Measurements from ENCODE around the gene DENND10.
"Not testable (repeated sequence)": the region's sequence is repeated elsewhere in the genome, so short reads cannot be mapped to it uniquely, and the experiment has no call there.

Gene DENND10

GRCh38 chr10:119100434-119101238, 3.3 kb upstream of the DENND10 start:
- no peak for DNase-seq

- peak; percentile 28 for DNase-seq
Measured at GRCh38 chr10:119101366-119102098, 2.4 kb upstream of the DENND10 start.

- DNase-seq, result no peak
Measured at GRCh38 chr10:119103241-119103902, 541 bp upstream of the DENND10 start.

GRCh38 chr10:119104654-119105015, 722 bp downstream of the DENND10 start:
- no peak for DNase-seq

- no peak for DNase-seq
Measured at GRCh38 chr10:119105155-119105554, 1.2 kb downstream of the DENND10 start.

- not testable (repeated sequence) for DNase-seq
Measured at GRCh38 chr10:119105899-119106298, 2.0 kb downstream of the DENND10 start.

- DNase-seq, result not testable (repeated sequence)
Measured at GRCh38 chr10:119107106-119107505, 3.2 kb downstream of the DENND10 start.

GRCh38 chr10:119107771-119108170, 3.9 kb downstream of the DENND10 start:
- DNase-seq, result not testable (repeated sequence)

GRCh38 chr10:119112056-119112455, 8.1 kb downstream of the DENND10 start:
- no peak for DNase-seq

GRCh38 chr10:119113751-119114732, 10.1 kb downstream of the DENND10 start:
- DNase-seq, result no peak

GRCh38 chr10:119115926-119116325, 12.0 kb downstream of the DENND10 start:
- DNase-seq, result no peak

GRCh38 chr10:119116326-119116951, 12.5 kb downstream of the DENND10 start:
- no peak for DNase-seq

GRCh38 chr10:119118231-119118630, 14.3 kb downstream of the DENND10 start:
- DNase-seq, result no peak

- no peak for DNase-seq
Measured at GRCh38 chr10:119119400-119119799, 15.5 kb downstream of the DENND10 start.

- no peak for DNase-seq
Measured at GRCh38 chr10:119120413-119120867, 16.5 kb downstream of the DENND10 start.

GRCh38 chr10:119120875-119121274, 17.0 kb downstream of the DENND10 start:
- no peak for DNase-seq

- no peak for DNase-seq
Measured at GRCh38 chr10:119125942-119126341, 22.0 kb downstream of the DENND10 start.

- DNase-seq, result no peak
Measured at GRCh38 chr10:119129721-119130120, 25.8 kb downstream of the DENND10 start.

GRCh38 chr10:119131512-119132240, 27.8 kb downstream of the DENND10 start:
- DNase-seq, result peak; percentile 9

- no peak for DNase-seq
Measured at GRCh38 chr10:119132521-119133345, 28.8 kb downstream of the DENND10 start.

All from NCI-H2029 (cell line).